ENCODE results near the gene BBX.

BBX gene

DNA sequence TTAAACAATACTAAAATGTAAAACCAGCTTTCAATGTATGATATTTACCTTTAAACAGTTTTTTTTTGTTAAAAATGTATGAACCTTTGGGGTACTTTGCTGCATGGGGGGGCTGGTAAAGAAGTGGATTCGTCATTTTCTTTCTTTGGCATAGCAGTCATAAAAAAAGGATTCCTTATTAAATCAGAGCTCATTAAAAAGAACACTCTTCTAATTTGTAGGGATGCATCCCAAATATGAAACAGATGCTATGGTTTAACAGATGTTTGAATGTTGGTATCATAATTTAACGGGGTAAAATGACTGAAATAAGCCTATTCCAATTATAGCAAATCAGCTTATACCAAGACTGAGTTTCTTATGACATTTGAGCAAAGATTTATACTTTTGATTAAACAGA lies 234.4 kb downstream of the BBX start:
- DNase-seq, result no peak

DNA sequence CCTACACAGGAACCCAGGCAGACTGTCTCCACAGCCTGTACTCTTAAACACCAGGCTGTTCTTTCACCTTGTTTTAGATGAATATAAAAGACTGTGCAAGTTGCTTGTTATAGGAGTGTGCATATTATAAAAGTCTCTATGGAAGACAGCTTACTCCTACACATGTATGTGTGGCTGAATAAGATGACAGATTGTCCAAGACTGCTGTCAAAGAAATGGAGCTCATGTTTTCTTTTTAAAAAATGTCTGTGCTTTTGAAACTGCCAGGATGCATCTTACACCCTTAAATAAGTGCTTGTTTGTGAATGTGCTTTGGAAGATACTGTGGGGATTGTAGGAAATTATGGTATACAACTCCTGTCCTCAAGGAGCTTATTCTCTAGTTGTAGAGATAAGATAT lies 237.4 kb downstream of the BBX start:
- DNase-seq, result no peak

DNA sequence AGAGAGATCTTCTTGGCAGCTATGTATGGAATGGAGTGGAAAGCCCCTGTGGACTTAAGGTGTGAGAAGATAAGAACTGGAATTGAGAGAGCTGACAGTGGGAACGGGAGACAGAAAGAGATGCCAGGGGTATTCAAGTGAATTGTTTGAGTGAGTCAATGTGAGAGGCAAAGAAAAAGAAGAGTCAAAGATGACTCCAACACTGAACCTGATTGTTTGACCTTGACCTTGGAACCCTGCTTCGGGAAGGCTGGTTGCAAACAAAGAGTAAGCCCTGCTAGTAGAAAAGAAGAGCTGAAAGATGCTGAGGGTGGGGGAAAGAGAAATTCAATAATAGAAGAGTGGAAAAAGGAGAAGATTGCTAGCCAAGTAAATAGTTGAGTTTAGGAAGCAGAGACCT lies 238.6 kb downstream of the BBX start:
- no peak for DNase-seq

DNA sequence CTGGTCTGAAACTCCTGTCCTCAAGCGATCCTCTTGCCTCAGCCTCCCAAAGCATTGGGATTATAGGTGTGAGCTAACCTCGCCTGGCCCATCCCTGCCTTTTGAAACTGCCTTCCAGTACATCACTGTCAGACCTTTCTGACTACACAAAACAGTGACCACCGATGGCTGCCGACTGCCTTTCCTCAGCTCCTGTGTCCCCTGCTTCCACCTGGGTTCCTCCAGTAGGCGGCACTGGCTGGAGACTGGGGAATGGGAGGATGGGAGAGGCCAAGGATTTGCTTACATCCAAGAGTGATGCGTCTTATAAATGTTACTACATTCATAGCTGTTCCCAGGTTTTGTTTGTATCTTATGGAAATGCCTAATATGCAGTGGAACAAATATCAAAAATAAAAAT lies 242.8 kb downstream of the BBX start:
- no peak for DNase-seq

DNA sequence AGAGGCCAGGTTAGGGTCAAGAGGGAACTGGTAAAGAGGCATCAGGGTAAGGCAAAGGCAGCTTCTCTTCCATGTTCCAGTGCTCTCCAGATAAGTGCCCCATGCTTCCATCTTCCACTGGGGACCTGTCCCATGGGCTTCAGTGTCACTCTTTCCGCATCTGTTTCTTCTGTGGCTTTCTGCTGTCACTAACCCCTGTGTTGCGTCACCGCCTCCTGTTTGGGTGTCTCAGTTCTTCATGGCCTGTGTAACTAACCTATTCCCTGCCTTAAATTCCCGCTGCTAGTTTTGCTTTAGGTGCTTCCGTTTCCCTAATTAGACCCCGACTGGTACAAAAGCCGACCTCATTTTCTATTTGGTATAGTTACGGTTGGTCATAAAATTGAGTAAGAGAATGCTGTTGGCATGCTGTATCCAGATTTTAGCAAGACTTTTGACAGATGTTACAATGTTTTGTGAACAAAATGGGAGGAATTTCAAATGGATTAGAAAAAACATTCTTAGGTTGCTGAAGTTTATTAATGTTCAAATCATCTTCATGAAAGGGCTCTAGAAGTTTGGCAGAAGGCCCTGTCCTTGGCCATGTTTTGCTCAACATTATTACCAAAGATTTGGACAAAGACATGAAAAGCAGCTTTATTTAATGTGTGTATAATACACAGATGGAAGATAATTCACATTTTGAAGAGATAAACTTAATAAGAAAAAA lies 245.3 kb downstream of the BBX start:
- DNase-seq, result peak; percentile 25

DNA sequence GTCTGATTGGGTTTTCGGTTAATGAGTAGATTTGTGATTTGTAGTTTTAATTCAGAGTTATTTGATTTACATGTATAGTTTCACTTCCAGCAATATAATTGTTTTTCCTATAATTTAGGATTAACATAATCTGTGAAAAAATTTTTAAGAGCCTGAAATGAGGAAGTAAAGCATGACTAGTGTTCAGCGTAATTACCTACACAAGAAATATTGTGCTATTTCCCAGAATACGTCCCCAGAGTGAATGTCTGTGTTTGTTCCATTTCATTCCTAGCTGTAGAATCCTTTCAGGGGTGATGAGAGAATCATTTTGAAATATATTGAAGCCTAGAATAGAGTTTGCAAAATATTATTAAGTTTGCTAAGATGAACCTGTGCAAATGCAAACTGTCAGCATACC lies 247.1 kb downstream of the BBX start:
- DNase-seq, result no peak

DNA sequence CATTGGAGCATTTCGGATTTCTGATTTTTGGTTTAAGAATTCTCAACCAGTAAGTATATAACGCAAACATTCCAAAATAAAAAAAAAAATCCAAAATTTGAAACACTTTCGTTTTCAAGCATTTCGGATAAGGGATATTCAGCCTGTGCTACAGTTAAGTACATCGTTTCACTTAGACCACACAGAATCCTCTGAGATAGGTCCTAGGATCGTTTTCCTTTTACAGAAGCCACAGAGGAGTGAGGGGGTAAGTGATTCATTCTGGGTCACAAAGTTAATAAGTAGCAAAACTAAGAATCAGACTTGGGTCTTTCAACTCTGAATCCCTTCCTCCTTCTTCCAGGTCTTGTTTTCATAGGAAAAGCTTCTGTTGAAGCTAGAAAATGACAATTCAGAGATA lies 249.3 kb downstream of the BBX start:
- no peak for DNase-seq

DNA sequence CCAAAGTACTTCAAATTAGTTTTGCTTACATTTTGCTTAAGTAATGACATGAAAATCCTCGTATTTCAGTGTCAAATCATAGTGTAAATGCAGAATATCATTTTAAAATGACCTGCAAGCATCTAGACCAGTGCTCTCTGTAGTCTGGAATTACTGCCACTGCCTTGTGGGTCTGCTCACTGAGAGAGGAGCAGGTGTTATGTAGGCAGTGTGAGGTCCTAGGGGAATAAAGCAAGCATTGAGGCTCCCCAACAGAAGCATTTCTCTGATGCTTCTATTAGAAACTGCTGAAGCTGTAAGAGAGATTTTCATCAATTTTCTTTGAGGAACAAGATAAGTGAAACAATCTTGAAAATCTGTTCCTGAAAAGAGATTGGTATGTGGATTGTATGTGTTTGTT lies 253.2 kb downstream of the BBX start:
- DNase-seq, result peak; percentile 99

DNA sequence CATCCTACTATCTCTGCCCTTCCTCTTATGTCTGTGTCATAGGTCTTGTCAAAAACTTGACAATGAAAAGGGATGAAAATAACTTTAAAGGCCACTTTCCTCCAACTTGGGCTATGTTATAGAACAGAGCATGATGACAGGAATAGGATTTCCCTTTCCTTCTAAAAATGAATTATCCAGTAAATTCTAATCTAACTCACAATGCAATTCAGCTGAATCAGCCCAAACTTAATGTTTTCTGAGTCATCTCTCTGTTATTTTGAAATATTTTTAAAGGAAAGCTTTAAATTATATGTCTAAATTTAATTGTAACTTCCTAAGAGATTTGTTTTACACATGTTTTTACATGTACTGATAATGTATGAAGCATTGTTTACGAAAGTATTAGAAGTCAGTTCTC lies 258.5 kb downstream of the BBX start:
- DNase-seq, result no peak

DNA sequence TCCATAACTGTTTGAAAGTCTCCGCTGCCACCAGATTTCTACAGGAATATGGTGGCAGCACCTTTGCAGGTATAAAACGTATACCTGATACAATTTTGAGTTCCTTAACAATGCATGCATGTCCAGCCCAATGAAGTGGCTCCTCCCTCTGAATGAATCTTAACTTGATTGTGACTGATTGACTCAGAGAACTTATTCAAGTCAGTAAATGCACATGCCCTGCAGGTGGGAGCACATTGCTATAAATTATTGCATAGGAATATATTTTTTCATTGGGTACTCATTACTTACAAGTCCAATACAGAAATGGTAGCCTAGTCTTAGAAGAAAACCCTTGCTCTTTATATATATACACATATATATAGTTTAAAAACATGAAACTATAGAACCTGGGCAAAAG lies 259.3 kb downstream of the BBX start:
- no peak for DNase-seq

DNA sequence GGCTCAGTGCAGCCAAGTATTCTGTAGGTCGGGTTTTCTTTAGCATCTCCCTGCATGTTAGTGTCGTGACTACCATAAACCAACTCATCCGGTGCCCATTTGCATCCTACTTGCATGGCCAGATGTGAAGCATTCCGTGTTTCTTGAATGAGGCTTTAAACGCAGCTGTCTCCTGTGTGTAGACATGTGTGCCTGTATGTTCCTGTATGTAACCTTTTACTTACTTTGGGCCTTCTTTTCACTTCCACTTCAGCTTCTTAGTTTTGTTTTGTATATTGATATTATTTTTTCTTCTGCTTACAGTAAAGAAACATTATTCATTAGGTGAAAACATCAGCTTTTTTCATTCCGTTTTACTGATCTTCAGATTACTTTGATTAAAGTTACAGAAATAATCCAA lies 267.9 kb downstream of the BBX start:
- DNase-seq, result no peak

DNA sequence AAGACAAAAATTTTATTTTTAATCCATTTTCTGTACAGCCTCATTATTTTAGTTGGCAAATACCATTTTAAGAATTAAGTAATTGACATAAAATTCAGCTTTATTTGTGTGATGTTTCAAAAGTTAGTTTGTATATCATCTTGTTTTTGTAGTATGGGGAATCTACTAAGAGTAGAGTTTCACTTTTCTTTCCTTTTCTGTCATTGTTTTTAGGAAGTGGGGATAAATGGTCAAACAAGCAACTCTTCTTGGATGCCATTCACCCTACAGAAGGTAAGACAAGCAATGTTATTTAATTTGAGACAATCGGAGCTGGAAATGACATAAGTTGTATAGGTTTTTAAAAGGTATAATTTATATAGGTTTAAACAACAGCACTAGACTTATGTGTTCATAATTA lies 268.3 kb downstream of the BBX start:
- no peak for DNase-seq

DNA sequence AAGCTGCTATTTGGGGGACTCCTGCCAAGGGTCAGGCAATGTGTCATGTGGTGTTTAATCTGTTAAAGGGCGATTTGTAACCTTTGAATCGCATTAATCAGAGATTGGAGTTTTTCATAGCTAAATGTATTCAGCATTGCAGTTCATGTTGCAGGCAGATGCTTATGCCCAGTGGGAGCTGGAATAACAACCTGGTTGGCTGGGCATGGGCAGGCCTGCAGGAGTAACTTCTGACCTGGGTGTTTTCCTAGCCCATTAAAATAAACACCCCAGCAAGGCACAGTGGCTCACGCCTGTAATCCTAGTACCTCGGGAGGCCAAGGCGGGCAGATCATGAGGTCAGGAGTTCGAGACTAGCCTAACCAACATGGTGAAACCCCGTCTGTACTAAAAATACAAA lies 268.7 kb downstream of the BBX start:
- DNase-seq, result no peak

DNA sequence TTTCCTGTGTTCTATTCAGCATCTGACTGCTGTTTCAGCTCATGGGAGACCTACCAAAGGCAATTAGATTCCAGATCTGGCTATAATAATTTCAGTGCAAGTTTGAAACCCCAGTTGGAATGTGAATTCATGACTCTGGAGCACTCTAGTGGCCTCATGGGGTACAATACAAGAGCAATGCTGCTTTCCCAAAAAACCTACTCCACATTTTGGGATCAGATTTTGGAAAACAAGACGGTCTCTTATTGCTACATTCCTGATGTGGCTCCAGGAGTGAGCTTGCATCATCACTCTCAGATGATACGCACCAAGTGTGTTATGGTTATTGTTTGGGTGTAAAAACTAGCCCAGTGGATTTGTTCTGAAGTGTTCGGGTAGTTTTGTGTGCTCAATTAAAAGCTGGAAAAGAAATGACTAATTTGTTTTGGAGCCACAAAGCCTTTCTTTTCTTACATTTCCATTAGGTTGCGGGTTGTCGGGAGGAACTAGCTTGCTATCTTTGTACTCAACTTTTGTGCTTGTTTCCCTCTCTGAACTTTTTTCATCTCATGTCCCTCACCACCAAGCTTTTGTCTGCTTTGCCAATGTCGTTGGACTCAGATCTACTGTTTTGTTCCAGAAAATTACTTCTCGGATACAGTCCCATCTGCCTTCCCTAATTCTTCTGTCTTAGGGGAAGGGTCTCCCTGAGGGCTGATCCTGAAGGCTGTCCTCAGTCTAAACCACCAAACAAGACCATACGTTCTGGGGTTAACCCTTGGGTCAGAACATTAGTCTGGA lies 272.1 kb downstream of the BBX start:
- DNase-seq, result peak; percentile 23

DNA sequence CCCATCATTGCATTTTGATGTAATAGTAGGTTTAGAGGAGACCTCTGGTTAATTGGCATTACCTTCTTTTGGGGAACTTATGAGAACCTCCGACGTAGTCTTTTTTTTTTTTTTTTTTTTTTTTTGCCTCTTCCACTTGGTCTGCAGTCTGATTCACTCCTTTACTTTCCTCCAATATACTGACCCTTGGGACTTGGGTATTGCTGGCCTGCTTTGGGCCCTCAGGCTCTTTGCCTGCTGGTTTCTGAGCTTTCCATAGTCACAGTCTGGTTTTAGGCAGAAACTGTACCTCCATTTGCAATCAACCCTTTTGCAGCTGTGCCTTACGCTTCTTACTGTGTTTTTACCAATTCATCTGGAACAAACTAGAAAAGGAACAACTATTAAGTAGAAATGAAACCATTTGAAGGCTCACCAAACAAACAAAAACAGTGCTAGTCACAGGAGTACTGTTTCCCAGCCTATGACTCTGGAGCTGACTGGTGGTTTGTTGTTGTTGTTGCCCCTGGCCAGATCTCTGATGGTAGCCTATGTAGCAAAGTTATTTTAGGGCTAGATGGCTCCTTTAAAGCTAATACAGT lies 272.8 kb downstream of the BBX start:
- DNase-seq, result peak; percentile 24

DNA sequence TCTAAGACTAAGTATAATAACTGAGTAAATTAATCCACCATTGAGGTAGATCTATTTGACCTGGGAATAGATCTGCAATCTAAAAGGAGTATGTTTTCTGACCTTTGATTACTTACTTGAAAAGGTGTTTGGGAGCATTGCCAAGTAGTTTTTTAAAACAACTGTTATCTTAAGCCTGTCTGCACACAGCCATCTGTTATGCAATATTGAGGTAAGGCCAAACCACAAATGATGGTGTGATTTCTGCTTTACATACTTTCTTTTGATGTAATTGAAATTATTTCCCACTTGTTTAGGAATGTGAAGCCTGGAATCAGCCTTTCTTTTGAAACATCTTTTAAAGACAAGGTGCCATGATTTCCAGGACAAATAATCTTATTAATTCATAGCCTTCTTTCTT lies 274.0 kb downstream of the BBX start:
- peak; percentile 94 for DNase-seq

DNA sequence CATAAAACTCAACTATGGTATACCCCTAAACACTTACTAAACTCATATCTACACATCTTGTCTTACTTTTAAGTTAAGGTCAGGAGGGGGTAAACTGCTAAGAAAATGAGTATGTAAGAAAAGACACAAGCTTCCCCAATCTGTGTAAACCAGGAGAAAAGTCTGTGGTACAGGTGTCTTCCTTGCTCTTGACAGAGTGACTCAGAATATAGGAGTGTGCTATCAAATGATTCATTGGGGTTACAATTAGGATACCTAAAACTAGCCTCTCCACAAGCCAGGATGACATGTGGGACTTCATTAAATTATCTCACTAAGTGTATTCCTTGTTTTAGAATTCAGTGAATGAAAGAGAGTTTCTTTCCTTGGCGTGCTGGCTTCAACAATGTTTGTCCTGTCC lies 274.8 kb downstream of the BBX start:
- peak; percentile 41 for DNase-seq

DNA sequence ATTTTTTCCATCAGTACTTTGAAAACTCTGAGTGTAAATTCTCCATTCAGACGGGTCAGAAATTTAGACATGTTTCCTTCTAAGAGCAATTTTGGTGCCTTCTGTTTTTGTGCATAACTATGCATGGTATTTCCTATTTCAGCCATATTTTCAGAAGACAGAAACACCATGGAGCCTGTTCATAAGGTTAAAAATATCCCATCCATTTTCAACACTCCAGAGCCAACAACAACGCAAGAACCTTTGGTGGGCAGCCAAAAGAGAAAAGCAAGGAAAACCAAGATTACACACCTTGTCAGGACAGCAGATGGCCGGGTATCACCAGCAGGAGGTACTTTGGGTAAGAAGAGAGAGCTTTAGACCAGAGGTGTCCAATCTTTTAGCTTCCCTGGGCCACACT lies 275.6 kb downstream of the BBX start:
- DNase-seq, result no peak

DNA sequence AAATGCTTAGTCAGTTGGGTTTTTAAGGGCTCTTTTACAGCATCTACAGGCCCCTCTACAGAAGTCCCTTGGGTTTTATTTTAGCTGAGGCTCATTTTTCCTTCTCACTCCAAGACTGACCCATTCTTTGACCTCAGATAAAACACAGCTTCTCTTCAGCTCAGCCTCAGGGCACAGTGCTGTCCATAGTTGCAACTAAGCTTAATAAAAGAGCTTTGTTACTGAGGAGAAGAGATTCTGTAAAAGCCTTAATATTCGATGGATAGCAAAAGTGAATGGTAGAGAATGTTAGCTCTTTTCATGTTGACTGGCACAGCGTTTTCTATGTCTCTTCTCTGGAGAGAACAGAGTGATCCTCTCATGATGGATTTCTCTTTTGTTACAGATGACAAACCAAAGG lies 277.9 kb downstream of the BBX start:
- DNase-seq, result no peak

DNA sequence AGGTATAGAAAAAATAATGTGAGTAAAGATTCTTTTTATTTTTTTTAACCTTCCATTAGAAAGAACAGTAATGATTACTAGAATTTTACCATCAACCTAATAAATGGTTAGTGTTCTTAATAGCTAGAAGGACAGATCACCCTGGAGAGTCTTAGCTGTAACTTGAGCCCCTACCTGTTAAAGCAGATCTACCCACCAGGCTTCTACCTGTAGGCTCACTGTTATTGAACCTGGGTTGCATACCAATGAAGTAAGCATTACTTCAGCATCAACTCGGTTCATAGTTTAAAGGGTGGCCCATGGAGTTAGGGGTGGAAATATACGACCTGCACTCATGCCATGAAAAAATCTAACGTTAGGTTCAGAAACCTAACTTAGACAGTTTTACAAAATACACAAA lies 280.4 kb downstream of the BBX start:
- DNase-seq, result no peak

DNA sequence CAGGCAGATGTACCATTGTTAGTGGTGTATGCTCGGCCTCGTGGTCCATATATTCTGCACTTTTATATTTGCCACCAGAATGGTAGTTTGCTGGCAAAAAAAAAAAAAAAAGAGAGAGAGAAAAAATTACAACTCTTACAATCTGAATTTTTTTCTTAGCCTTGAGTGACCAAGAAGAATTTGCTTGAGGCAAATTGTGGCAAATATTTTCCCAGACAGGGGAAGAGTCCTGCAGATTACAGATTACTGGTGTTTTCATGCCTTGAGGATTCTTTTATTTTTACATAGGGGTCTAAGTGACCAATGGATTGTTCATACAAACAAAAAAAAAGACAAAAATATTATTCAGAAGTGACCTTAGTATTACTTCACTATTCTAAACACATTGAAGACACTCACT lies 283.3 kb downstream of the BBX start:
- no peak for DNase-seq

DNA sequence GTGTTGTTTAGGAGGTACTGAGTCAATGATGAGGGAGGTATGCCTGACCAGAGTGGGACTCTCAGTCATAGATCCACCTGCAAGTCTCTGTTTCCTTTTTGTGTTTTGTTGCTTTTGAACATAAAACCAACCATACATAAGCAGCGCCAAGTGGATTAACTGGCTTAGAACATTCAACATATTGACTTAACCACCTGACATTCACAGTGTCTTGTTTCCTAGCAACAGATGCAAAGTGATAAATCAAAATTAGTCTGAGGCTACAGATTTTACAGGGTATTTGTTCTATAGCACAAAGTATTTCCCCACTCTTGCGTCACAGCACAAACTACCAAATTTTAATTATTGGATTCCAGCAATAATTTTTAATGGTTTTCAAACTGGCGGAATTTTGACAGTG lies 283.8 kb downstream of the BBX start:
- no peak for DNase-seq

DNA sequence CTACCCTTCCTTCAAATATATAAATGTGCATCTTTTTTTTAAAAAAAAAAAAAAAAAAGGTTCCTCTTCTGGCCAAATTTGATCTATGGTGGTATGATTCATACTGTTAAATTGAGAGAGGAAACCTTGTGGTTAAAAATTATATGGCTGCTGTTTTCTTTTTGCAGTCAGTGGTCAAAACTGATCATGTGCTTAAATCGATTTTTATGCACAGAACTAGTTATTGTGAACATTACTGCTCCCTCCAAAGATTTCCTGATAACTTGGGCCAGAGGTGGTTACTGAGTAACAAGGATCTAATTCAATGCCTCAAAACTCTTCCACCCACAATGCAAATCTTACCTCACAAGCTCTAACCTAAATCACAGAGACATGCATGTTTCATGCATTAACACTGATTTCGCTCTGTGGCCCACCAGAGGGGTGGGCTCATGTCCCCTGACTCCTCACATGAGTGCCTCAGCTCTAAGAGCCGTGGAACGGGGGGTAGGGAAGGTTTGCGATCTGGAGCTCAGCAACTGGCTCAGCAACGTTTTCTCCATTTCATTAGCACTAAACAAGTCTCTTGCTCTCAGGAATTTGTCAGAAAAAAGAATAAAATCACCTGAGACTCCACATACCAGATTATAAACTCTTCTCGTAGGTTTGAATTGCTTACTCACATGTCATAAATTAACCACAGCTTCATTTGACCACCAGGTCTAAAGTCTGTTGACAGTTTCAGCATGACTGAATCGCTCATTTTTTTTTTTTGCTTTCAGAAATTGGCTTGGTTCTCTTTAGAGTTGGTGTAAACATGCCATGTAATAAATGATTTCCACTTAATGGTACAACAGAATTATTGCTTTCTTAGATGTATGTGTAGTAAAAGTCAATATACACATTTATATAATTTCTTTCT lies 287.7 kb downstream of the BBX start:
- DNase-seq, result peak; percentile 23
